IPS DF 6.9 (cell line): ENCODE measurements around the gene SECISBP2L.

Experiments used
- DNase-seq: peaks from one replicate; pipeline ENCODE4 v3.0.0-alpha.2; 2013; ENCODE audit warnings: low read depth, low spot score
- H3K27ac ChIP-seq: one replicate; pipeline ENCODE4 v1.5.1; 2013; ENCODE audit warnings: low read length, control low read depth
- H3K27me3 ChIP-seq: 2 replicates; pipeline ENCODE4 v1.6.1; 2013; ENCODE audit warnings: mild to moderate bottlenecking, low read length; ENCODE audit not compliant: control insufficient read depth, insufficient read depth
- H3K36me3 ChIP-seq: 2 replicates; pipeline ENCODE4 v1.6.1; 2013; ENCODE audit warnings: low read length; ENCODE audit not compliant: control insufficient read depth, insufficient read depth
- H3K4me1 ChIP-seq: 2 replicates; pipeline ENCODE4 v1.6.1; 2013; ENCODE audit warnings: low read length; ENCODE audit not compliant: control insufficient read depth, insufficient read depth
- H3K4me3 ChIP-seq: 2 replicates; pipeline ENCODE4 v1.5.1; 2013; ENCODE audit warnings: mild to moderate bottlenecking, low read length
- H3K9me3 ChIP-seq: 2 replicates; pipeline ENCODE4 v1.6.1; 2013; ENCODE audit warnings: low read length, inconsistent platforms; ENCODE audit not compliant: control insufficient read depth, insufficient read depth
- WGBS: extraction: QIAGEN DNeasy Blood & Tissue Kit; methylation state at CpG from one replicate; pipeline ENCODE4 v1.1.7; 2013; ENCODE audit warnings: mixed read lengths, missing lambda C conversion rate; ENCODE audit not compliant: insufficient read length, insufficient coverage; 5-methylcytosine and 5-hydroxymethylcytosine counted together

The SECISBP2L gene

GRCh38 chr15:48993380-48993779, 52.9 kb downstream of the SECISBP2L start:
- no peak for DNase-seq
- no peaks in the 10 kb centered on the region for H3K27me3 ChIP-seq
- peaks cover 6% of the 10 kb centered on the region for H3K36me3 ChIP-seq
- no peaks in the 10 kb centered on the region for H3K4me1 ChIP-seq
- no peak overlapping the region for H3K27ac ChIP-seq
- no peaks in the 10 kb centered on the region for H3K9me3 ChIP-seq
- H3K4me3 ChIP-seq, result no peak overlapping the region

- Histone ChIP-seq H3K4me3 (no peak overlapping the region), H3K27me3 (no peaks in the 10 kb centered on the region), H3K36me3 (peaks cover 6% of the 10 kb centered on the region), H3K4me1 (no peaks in the 10 kb centered on the region), H3K27ac (no peak overlapping the region), H3K9me3 (no peaks in the 10 kb centered on the region)
- DNase-seq, result no peak
- WGBS, result no CpG with 5 or more reads among the region's 1 CpG
These were observed 53.7 kb downstream of the SECISBP2L start for GRCh38 chr15:48992545-48992944.

GRCh38 chr15:48992096-48992495, 54.1 kb downstream of the SECISBP2L start:
- Histone ChIP-seq H3K4me1 (no peaks in the 10 kb centered on the region), H3K9me3 (no peaks in the 10 kb centered on the region), H3K27ac (no peak overlapping the region), H3K27me3 (no peaks in the 10 kb centered on the region), H3K4me3 (no peak overlapping the region), H3K36me3 (peaks cover 6% of the 10 kb centered on the region)
- no peak for DNase-seq
- WGBS, result no CpG with 5 or more reads among the region's 6 CpGs

GRCh38 chr15:48989170-48989569, 57.1 kb downstream of the SECISBP2L start:
- H3K27me3 ChIP-seq, result no peaks in the 10 kb centered on the region
- no peaks in the 10 kb centered on the region for H3K9me3 ChIP-seq
- H3K27ac ChIP-seq, result no peak overlapping the region
- H3K4me1 ChIP-seq, result no peaks in the 10 kb centered on the region
- no peak overlapping the region for H3K4me3 ChIP-seq
- H3K36me3 ChIP-seq, result peaks cover 3% of the 10 kb centered on the region
- WGBS, result 100% methylated on average over 1 of the region's 1 CpG
- DNase-seq, result no peak

GRCh38 chr15:48987142-48987541, 59.1 kb downstream of the SECISBP2L start:
- H3K4me3 ChIP-seq, result no peak overlapping the region
- no peak for DNase-seq
- no peaks in the 10 kb centered on the region for H3K4me1 ChIP-seq
- no peaks in the 10 kb centered on the region for H3K9me3 ChIP-seq
- H3K27me3 ChIP-seq, result no peaks in the 10 kb centered on the region
- peaks cover 1% of the 10 kb centered on the region for H3K36me3 ChIP-seq
- H3K27ac ChIP-seq, result no peak overlapping the region

GRCh38 chr15:48986240-48986639, 60.0 kb downstream of the SECISBP2L start:
- no peaks in the 10 kb centered on the region for H3K27me3 ChIP-seq
- H3K4me1 ChIP-seq, result no peaks in the 10 kb centered on the region
- WGBS, result no CpG with 5 or more reads among the region's 5 CpGs
- H3K9me3 ChIP-seq, result no peaks in the 10 kb centered on the region
- no peaks in the 10 kb centered on the region for H3K36me3 ChIP-seq
- no peak overlapping the region for H3K27ac ChIP-seq
- no peak overlapping the region for H3K4me3 ChIP-seq
- no peak for DNase-seq

- H3K4me3 ChIP-seq, result no peak overlapping the region
- no peak overlapping the region for H3K27ac ChIP-seq
- no peaks in the 10 kb centered on the region for H3K4me1 ChIP-seq
- no peaks in the 10 kb centered on the region for H3K27me3 ChIP-seq
- H3K36me3 ChIP-seq, result no peaks in the 10 kb centered on the region
- no CpG with 5 or more reads among the region's 3 CpGs for WGBS
- no peaks in the 10 kb centered on the region for H3K9me3 ChIP-seq
- DNase-seq, result no peak
These were observed 60.7 kb downstream of the SECISBP2L start for GRCh38 chr15:48985516-48985915.

- H3K4me3 ChIP-seq, result no peak overlapping the region
- no peaks in the 10 kb centered on the region for H3K4me1 ChIP-seq
- no peaks in the 10 kb centered on the region for H3K36me3 ChIP-seq
- DNase-seq, result no peak
- WGBS, result no CpG with 5 or more reads among the region's 4 CpGs
- H3K9me3 ChIP-seq, result no peaks in the 10 kb centered on the region
- no peaks in the 10 kb centered on the region for H3K27me3 ChIP-seq
- no peak overlapping the region for H3K27ac ChIP-seq
These were observed 61.4 kb downstream of the SECISBP2L start for GRCh38 chr15:48984811-48985352.

GRCh38 chr15:48984021-48984710, 62.1 kb downstream of the SECISBP2L start:
- Histone ChIP-seq H3K4me1 (no peaks in the 10 kb centered on the region), H3K36me3 (no peaks in the 10 kb centered on the region), H3K4me3 (no peak overlapping the region), H3K9me3 (no peaks in the 10 kb centered on the region), H3K27me3 (no peaks in the 10 kb centered on the region), H3K27ac (no peak overlapping the region)
- DNase-seq, result no peak
- WGBS, result no CpG with 5 or more reads among the region's 7 CpGs

GRCh38 chr15:48983300-48983699, 62.9 kb downstream of the SECISBP2L start:
- WGBS, result no CpG with 5 or more reads among the region's 5 CpGs
- Histone ChIP-seq H3K9me3 (no peaks in the 10 kb centered on the region), H3K4me3 (no peak overlapping the region), H3K27me3 (no peaks in the 10 kb centered on the region), H3K36me3 (no peaks in the 10 kb centered on the region), H3K27ac (no peak overlapping the region), H3K4me1 (no peaks in the 10 kb centered on the region)
- no peak for DNase-seq

GRCh38 chr15:48981941-48982340, 64.3 kb downstream of the SECISBP2L start:
- Histone ChIP-seq H3K4me3 (no peak overlapping the region), H3K27me3 (no peaks in the 10 kb centered on the region), H3K36me3 (no peaks in the 10 kb centered on the region), H3K9me3 (no peaks in the 10 kb centered on the region), H3K27ac (no peak overlapping the region), H3K4me1 (no peaks in the 10 kb centered on the region)
- no peak for DNase-seq
- WGBS, result no CpG with 5 or more reads among the region's 4 CpGs
